H54 (cell line): ENCODE measurements around the gene COL28A1.

Experiments
- DNase-seq: peaks from one replicate; pipeline ENCODE4 v3.0.0; 2011; ENCODE audit warnings: low spot score, mixed read lengths; ENCODE audit not compliant: insufficient read length
- FAIRE-seq: peaks from 3 replicates; lab custom pipeline; 2011; peaks lifted over from hg19 to GRCh38; lab: Jason Lieb, UNC
- POLR2A ChIP-seq: IDR thresholded peaks from 2 replicates; pipeline ENCODE4 v1.6.1; 2011; ENCODE audit warnings: low read depth, mild to moderate bottlenecking, low read length

COL28A1 gene

DNA sequence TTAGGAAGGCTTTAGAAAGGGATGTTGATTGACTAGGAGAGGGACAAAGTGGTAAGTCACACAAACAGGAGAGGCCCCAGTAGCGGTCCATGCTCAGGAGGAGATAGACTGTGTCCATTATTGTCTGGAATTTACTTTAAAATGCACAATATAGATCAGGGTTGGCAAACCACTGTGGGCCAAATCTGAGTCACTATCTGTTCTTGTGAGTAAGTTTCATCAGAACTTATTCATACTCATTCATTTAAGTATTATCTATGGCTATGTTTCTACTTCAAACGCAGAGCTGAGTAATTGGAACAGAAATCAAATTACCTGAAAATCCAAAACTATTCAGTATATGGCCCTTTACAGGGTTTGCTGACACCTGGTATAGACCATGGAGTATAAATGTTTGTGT lies 166.5 kb downstream of the COL28A1 start:
- FAIRE-seq (no peak), DNase-seq (no peak)
- TF ChIP-seq POLR2A: no peak

DNA sequence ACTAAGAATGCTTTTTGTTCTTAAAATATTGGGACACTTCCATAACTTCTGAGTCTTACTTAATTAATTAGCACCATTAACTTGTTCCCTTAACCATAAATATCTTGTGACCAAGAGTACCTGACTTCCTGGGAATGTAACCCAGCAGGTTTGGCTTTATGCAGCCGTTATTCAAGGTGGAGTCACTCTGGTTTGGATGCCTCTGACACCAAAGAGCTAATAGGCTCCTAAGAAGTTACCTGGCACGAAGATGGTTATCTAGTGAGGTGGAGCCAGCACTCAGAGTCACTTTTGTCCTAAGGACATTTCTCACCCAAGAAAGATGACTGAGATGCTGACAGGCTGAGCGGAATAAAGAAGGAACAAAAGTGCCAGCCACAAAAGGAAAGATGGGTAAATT lies 181.0 kb downstream of the COL28A1 start:
- no peak for DNase-seq
- no peak for FAIRE-seq
- no peak for TF ChIP-seq POLR2A

DNA sequence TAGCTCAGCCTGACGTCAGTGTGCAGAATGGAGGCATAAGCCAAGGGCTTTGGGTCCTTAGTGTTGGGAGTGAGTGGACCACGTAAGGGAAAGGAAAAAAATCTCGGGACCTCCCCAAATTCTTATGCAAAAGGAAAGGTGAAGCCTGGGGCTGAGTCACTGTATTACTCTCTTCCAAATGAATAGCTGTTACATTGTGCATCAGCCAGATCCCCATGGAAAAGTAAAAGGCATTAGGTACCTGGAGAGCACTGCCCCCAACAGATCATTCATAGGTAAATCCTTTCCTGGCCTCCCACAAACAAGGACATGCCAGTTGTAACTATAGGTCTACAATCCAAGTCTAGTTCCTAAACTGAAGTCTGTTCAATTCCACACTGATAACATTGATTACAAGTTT lies 182.8 kb downstream of the COL28A1 start:
- DNase-seq (no peak), FAIRE-seq (no peak)
- no peak for TF ChIP-seq POLR2A

DNA sequence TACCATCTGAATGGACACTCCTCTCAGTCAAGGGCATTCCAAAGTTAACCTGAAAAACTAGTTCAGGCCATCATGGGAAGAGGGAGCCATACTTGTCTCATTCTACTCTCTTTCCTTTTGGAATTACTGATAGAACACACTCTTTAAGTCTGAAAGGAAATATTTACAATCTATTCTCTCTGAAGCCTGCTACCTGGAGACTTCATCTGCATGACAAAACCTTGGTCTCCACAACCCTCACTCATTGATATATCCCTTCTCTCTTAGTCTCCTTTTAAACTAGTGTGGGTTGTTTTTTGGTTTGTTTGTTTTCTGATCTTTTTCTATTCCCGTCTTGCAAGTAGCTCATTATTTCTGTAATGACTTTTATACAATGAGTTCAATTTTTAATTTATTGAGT lies 183.8 kb downstream of the COL28A1 start:
- no peak for TF ChIP-seq POLR2A
- DNase-seq (no peak), FAIRE-seq (no peak)

DNA sequence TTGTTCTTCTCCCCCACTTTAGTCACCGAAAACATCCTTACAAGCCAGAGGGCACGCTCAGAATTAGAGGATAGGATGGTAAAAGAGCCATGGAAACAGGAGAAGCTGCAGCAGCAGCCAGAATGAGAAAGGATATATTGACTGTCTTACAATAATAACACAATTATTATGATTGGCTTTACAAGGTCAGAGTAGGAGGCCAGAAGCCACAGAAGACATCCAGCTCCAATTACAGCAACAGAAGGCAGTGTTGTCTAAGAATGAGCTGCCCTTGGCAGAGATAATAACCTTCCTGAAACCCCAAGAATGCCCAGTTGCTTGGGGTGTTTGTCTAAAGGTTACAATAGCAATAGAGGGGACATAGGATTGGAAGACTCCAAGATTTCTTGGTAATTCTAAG lies 184.5 kb downstream of the COL28A1 start:
- no peak for TF ChIP-seq POLR2A
- no peak for FAIRE-seq

DNA sequence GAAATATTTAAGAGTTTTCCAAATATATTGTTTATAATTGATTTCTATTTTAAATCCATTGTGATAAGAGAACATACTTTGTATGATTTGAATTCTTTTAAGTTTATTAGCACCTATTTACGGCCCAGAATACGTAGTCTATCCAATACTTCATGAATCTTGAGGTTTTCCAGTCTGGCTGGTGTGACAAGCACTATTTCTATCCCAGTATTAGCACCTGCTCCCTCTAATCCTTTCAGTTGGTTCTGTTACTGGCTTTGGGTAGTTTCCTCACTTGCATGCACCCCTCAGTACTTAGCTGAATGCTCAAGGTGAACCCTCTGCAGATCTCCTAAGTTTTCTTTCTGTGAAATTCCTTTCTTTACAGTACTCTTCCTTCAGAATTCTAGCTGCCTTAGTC lies 186.5 kb downstream of the COL28A1 start:
- DNase-seq: no peak
- no peak for TF ChIP-seq POLR2A

More for the DNA sequence above, 184.5 kb downstream of the COL28A1 start:
- DNase-seq: no peak

DNA sequence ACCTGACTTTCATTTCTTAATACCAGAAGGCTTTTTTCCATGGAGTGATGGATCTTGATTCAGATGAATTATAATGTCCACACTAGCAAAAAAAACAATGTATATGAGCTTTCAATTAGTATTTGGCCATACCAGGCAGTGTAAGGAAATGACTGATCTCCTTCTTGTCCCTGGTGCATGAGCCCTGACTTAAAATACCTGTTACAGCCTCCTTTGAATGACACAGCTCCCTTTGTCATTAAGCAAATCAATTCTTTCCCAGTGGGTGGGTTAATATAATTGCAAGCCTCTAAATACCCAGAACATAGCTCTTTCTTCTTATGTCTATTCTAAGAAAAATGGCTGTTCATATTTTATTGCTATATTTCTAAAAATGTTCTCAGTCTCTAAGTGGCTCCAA lies 188.6 kb downstream of the COL28A1 start:
- no peak for DNase-seq
- TF ChIP-seq POLR2A: no peak
- FAIRE-seq: no peak

More for the DNA sequence above, 186.5 kb downstream of the COL28A1 start:
- FAIRE-seq: no peak

DNA sequence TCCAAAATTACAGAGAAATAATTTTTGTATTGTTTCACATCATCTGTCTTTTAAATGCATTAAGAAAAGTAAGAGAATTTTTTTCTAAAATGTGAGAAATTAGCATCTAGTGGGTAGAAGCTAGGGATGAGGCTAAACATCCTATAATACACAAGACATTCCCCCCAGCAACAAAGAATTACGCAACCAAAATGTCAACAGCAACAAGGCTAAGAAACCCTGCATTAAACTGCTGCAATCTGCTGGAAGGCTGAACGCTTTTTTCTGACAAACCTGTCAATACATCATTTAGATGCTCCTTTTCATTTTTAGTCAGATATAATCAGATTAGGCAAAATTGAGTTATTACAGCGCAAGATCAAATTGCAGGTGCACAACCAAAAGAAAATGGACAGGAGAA lies 191.1 kb downstream of the COL28A1 start:
- no peak for TF ChIP-seq POLR2A
- DNase-seq (no peak), FAIRE-seq (peak; percentile 66)

DNA sequence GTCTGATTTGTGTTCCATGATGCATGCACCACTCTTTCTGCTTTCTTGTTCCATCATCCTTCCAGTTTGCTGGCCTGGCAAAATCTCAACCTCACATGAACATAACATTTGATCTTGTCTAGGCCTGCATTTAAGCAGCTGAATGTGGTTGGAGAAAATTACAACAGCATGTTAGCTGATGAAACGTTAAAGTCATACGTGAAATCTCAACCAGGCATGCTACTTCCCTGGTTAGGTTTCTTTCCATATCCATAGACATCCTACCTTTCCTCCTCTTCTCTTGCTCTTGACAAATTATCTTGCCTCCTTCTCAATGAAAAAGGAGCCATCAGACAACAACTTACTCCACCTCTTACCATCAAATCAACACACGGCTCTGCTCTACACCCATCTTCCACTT lies 199.8 kb downstream of the COL28A1 start:
- no peak for TF ChIP-seq POLR2A
- no peak for FAIRE-seq
- DNase-seq: no peak

DNA sequence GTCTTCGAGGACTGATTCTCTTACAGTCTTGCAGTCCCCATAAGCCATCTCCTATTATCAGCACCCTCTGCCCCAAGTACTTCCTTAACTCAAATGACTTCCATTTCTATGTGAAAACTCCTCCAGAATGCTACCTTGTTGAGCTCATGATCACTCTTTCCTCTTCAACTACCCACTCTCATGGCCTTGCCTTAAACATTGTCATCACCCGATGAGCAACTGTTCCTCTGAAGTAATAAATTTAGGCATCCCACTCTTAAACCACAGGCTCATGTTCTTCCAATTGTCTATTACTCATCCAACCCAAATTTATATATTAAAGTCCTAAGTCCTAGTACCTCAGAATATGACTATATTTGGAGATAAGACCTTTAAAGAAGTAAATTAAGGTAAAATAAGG lies 200.5 kb downstream of the COL28A1 start:
- no peak for TF ChIP-seq POLR2A
- no peak for FAIRE-seq
- DNase-seq: no peak

DNA sequence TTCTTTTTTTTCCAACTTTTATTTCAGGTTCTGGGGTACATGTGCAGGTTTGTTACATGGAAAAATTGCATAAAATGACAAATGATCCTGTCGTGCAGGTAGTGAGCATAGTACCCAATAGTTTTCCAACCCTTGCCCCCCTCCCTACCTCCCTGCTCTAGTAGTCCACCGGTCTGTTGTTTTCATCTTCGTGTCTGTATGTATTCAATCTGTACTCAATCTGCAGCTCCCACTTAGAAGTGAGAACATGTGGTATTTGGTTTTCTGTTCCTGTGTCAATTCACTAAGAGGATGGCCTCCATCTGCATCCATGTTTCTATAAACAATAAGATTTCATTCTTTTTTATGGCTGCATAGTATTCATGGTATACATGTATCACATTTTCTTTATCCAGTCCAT lies 202.1 kb downstream of the COL28A1 start:
- no peak for DNase-seq
- no peak for TF ChIP-seq POLR2A
- FAIRE-seq: no peak

DNA sequence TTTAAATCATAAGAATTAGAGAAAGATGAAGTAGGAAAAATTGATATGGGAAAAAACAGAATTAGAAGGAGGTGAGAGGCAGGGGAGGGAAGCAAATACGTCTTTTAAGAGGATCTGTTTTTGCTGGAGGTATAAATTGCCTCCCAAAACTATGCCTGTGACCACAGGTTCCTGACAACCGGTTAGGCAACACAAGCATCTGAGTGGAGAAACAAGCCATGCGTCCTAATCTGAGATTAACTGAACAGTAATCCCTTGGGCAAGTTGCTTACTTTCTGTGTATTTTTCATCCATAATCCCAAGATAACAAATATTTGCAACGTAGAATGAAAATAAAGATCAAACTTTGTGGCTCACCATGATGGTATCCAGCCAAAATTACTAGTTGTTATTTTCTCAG lies 204.2 kb downstream of the COL28A1 start:
- no peak for FAIRE-seq
- DNase-seq: no peak
- TF ChIP-seq POLR2A: no peak

DNA sequence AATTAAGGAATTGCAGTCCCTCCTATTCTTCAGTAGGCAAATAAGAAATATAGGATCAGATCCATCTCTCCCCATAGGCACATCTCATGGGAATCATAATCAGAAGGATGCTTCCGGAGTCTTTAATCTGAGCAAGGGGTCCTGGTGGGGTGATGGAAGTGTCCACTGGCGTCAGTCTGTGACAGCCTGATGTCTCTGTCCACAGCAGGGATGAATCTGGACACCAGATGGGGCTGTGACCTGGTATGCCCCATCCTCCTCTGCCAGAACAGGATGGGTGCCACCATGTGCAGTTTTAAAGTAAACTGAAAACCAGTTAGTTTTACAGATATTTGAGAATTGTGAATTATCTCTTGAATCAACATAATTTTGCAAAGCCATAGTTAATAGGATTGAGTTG lies 204.7 kb downstream of the COL28A1 start:
- DNase-seq: no peak
- no peak for TF ChIP-seq POLR2A
- FAIRE-seq: no peak

DNA sequence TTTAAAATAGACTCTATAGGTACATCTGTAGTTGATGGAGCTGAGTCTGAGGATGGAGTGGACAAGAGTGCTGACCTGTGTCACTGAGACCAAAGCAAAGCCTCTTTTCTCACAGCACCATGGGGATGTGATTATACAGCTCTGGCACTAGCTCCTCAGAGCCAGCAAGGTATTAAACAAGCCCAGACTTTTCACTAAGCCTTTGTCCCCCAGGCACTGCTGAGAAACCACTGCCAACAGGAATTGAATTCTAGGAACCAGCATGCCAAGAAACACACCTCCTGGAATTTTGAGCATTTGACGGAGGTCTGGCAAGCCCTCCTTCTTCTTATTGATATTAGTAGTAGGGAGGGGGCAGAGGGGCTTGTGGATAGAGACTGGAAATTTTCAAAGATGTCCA lies 206.3 kb downstream of the COL28A1 start:
- DNase-seq (no peak), FAIRE-seq (no peak)
- no peak for TF ChIP-seq POLR2A

DNA sequence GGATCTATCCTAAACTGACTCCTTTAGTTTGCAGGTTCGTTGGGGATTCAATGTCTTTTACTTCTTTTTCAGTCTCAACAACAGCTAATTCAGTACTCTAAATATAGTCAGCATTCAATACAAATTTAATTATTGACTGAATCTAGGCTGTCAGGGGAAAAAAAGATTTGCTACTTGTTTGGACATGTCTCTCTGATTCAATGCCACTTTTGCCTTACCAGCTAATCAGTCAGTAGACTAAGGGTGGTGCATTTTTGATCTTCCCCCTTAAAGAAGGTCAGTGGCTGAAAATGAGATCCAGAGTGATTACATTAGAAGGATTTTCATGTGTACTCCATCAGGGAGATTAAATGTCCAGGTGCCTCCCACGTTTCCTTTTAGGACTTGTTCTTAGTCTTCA lies 208.2 kb downstream of the COL28A1 start:
- TF ChIP-seq POLR2A: no peak
- DNase-seq (no peak), FAIRE-seq (no peak)

DNA sequence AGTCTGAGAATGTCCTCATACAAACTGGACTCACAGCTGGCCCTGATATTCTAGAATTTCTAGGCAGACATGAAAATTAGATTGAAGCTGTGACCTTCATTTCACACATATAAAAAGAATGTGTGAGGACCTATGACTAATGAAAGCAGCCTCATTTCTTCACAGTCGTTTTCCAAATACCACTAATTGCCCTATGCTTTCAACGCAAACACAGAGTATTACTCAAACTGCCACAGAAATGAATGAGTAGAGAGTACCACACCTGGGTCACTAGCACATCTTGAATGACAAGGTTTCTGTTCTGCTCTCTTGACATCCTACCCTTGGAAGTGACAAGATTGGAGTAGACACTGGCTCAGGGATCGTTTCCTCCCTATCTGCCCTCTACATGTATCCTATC lies 211.0 kb downstream of the COL28A1 start:
- DNase-seq (no peak), FAIRE-seq (no peak)
- TF ChIP-seq POLR2A: no peak
